HepG2 (cell line): Measurements from ENCODE around the gene NRIP2.

Source experiments
- CTCF ChIP-seq: sonication (generic); formaldehyde crosslinking; IDR thresholded peaks from 2 replicates; pipeline ENCODE4 v1.5.0; 2020; ENCODE audit warnings: mild to moderate bottlenecking, missing genetic modification reagents, moderate library complexity
- FOXA1 ChIP-seq, 2 experiments: fragments of 450-650 bp in 1 of 2; sonication (generic) in 1 of 2; formaldehyde crosslinking in 1 of 2; IDR thresholded peaks; 2 replicates each; pipeline versions ENCODE4 v1.4.0 to v1.6.1; 2016 to 2020; ENCODE audit warnings: missing genetic modification reagents in 1 of 2
- MTF1 ChIP-seq: sonication (generic); formaldehyde crosslinking; IDR thresholded peaks from 2 replicates; pipeline ENCODE4 v1.5.0; 2020; ENCODE audit warnings: missing genetic modification reagents
- NFAT5 ChIP-seq: sonication (generic); formaldehyde crosslinking; IDR thresholded peaks from 2 replicates; pipeline ENCODE4 v1.4.0; 2020; ENCODE audit warnings: missing genetic modification reagents
- POLR2A ChIP-seq, 2 experiments: IDR thresholded peaks; 2 replicates each; pipeline ENCODE4 v1.6.1; 2011; ENCODE audit warnings: low read depth in 2 of 2, low read length in 2 of 2, mild to moderate bottlenecking in 1 of 2, moderate library complexity in 1 of 2; ENCODE audit not compliant: insufficient read depth in 1 of 2
- REST ChIP-seq, 2 experiments: IDR thresholded peaks; 2 replicates each; pipeline ENCODE4 v1.6.1; 2011 to 2012; ENCODE audit warnings: low read length in 2 of 2, borderline replicate concordance in 1 of 2, low read depth in 1 of 2, mild to moderate bottlenecking in 1 of 2, moderate library complexity in 1 of 2
- SMAD1 ChIP-seq: sonication (generic); formaldehyde crosslinking; IDR thresholded peaks from 2 replicates; pipeline ENCODE4 v1.4.0; 2020; ENCODE audit warnings: missing genetic modification reagents, low read depth, mild to moderate bottlenecking, borderline replicate concordance
- ZNF639 ChIP-seq: conservative IDR thresholded peaks from 2 replicates; pipeline ENCODE4 v1.6.1; 2018; ENCODE audit warnings: missing genetic modification reagents

GRCh38 chr12:2833327-2833726 lies 1.5 kb downstream of the NRIP2 start:
- no peak for TF ChIP-seq CTCF (CRISPR knock-in tag)
- TF ChIP-seq REST (IDR thresholded peaks at IDR 0.05; ENCODE audit: borderline replicate concordance in 1 of 2, low read depth in 1 of 2, low read length in 2 of 2): no peak
- no peak for TF ChIP-seq FOXA1 (IDR thresholded peaks at IDR 0.05)
- TF ChIP-seq FOXA1 (CRISPR knock-in tag; IDR thresholded peaks at IDR 0.05): no peak
- TF ChIP-seq ZNF639 (CRISPR knock-in tag): no peak
- TF ChIP-seq NFAT5 (CRISPR knock-in tag): no peak
- no peak for TF ChIP-seq MTF1 (CRISPR knock-in tag)
- no peak for TF ChIP-seq SMAD1 (CRISPR knock-in tag)
- TF ChIP-seq POLR2A (IDR thresholded peaks at IDR 0.05; ENCODE audit: insufficient read depth in 1 of 2, low read depth in 2 of 2, low read length in 2 of 2): no peak
